GM12878 (cell line): ENCODE measurements around the gene WBP11. TPM values are rescaled to one million over a fixed set of nuclear protein-coding genes. Genes with fewer than 3 reads are reported as not detected.

Experiments
- ATAC-seq: fragments of 200-7000 bp; cut with Tn5 transposase; 3 replicates; pipeline ENCODE4 v1.9.1; 2020; ENCODE audit warnings: mild to moderate bottlenecking, moderate library complexity
- BruUV-seq: library from RNA; stranded (reverse); fragments of 400-500 nt; replicated peaks from 2 replicates; lab custom pipeline; 2021; lab: Mats Ljungman, UMichigan
- CTCF ChIA-PET: fragments of 300-600 bp; sonication (Branson Sonifier 250); formaldehyde crosslinking; extraction: SDS; loops from one replicate; lab custom pipeline; 2021; ENCODE audit warnings: inconsistent platforms; lab: Yijun Ruan, JAX
- POLR2A ChIA-PET: fragments of 350-600 bp; formaldehyde crosslinking; extraction: SDS; loops from one replicate; lab custom pipeline; 2021; ENCODE audit warnings: inconsistent platforms; lab: Charles Lee
- RAD21 ChIA-PET: fragments of 300-600 bp; sonication (Branson Sonifier 250); formaldehyde crosslinking; loops from one replicate; lab custom pipeline; 2023; ENCODE audit warnings: antibody characterized with exemption; ENCODE audit not compliant: unreplicated experiment; lab: Charles Lee
- SMC1A ChIA-PET: fragments of 300-600 bp; sonication (Branson Sonifier 250); formaldehyde crosslinking; loops from one replicate; lab custom pipeline; 2023; ENCODE audit not compliant: unreplicated experiment, uncharacterized antibody; lab: Charles Lee
- DNase-seq: peaks from one replicate; pipeline ENCODE4 v3.0.0-alpha.2; 2011; ENCODE audit warnings: low read depth, low spot score
- FAIRE-seq: peaks from 3 replicates; lab custom pipeline; 2011; peaks lifted over from hg19 to GRCh38; lab: Jason Lieb, UNC
- H2AFZ ChIP-seq: 2 replicates; pipeline ENCODE4 v1.6.0; 2011; ENCODE audit warnings: low read depth, low read length, control low read depth; ENCODE audit not compliant: control insufficient read depth
- H3K27ac ChIP-seq: 2 replicates; pipeline ENCODE4 v1.5.1; 2011; ENCODE audit warnings: control low read depth; ENCODE audit not compliant: control insufficient read depth, insufficient read depth
- H3K27me3 ChIP-seq, 2 experiments: replicated peaks in 1 of 2; 2 replicates each; pipeline versions ENCODE4 v1.6.0 to v1.6.1; 2011; ENCODE audit warnings: low read length in 1 of 2; ENCODE audit not compliant: control insufficient read depth in 2 of 2, insufficient read depth in 2 of 2
- H3K36me3 ChIP-seq, 2 experiments: 2 replicates each; pipeline ENCODE4 v1.5.1; 2011; ENCODE audit warnings: low read length in 1 of 2; ENCODE audit not compliant: control insufficient read depth in 2 of 2, insufficient read depth in 2 of 2
- H3K4me1 ChIP-seq: 2 replicates; pipeline ENCODE4 v1.6.1; 2011; ENCODE audit warnings: mild to moderate bottlenecking, low read length, moderate library complexity, mixed read lengths; ENCODE audit not compliant: control insufficient read depth, insufficient read depth
- H3K4me2 ChIP-seq: 2 replicates; pipeline ENCODE4 v1.6.0; 2011; ENCODE audit warnings: control low read depth; ENCODE audit not compliant: control insufficient read depth, insufficient read depth
- H3K4me3 ChIP-seq: fragments of 200-600 bp; sonication (generic); 2 replicates; pipeline ENCODE4 v1.5.1; 2016
- H3K79me2 ChIP-seq: 2 replicates; pipeline ENCODE4 v1.6.0; 2011; ENCODE audit warnings: low read length; ENCODE audit not compliant: control insufficient read depth, insufficient read depth
- H3K9ac ChIP-seq: 2 replicates; pipeline ENCODE4 v1.8.0; 2011; ENCODE audit warnings: low read length, control low read depth, mixed read lengths; ENCODE audit not compliant: control insufficient read depth, insufficient read depth
- H3K9me3 ChIP-seq: replicated peaks from 3 replicates; pipeline ENCODE4 v1.5.1; 2011; ENCODE audit warnings: mild to moderate bottlenecking, low read length; ENCODE audit not compliant: control insufficient read depth, insufficient read depth
- H4K20me1 ChIP-seq: 2 replicates; pipeline ENCODE4 v1.6.0; 2011; ENCODE audit not compliant: control insufficient read depth, insufficient read depth
- BCL11A ChIP-seq: IDR thresholded peaks from 2 replicates; pipeline ENCODE4 v1.6.1; 2011; ENCODE audit warnings: low read depth, low read length
- EGR1 ChIP-seq, 2 experiments: IDR thresholded peaks; 1 replicate in 1 of 2; 2 replicates in 1 of 2; pipeline ENCODE4 v1.6.1; 2011 to 2012; ENCODE audit warnings: low read depth in 2 of 2, low read length in 2 of 2, borderline replicate concordance in 1 of 2, mild to moderate bottlenecking in 1 of 2, moderate library complexity in 1 of 2
- FOS ChIP-seq: IDR thresholded peaks from 3 replicates; pipeline ENCODE4 v1.6.1; 2011; ENCODE audit warnings: borderline replicate concordance; ENCODE audit not compliant: insufficient read length; ENCODE audit errors: extremely low read depth
- KAT2A ChIP-seq: conservative IDR thresholded peaks from 2 replicates; pipeline ENCODE4 v1.6.1; 2011; ENCODE audit warnings: low read depth, low read length; ENCODE audit not compliant: control insufficient read depth
- PML ChIP-seq: IDR thresholded peaks from 2 replicates; pipeline ENCODE4 v1.6.1; 2012; ENCODE audit warnings: low read length, inconsistent platforms
- STAT3 ChIP-seq: IDR thresholded peaks from 2 replicates; pipeline ENCODE4 v1.6.1; 2011; ENCODE audit warnings: low read depth, low read length, improper control_type of control experiment
- ZBTB40 ChIP-seq: fragments of 450-650 bp; IDR thresholded peaks from 2 replicates; pipeline ENCODE4 v1.6.1; 2016; ENCODE audit warnings: mild to moderate bottlenecking, moderate library complexity, borderline replicate concordance
- WGBS: methylation state at CpG from one replicate; pipeline ENCODE4 v1.1.6; 2016; ENCODE audit warnings: low lambda C conversion rate; ENCODE audit not compliant: insufficient replicate concordance, insufficient coverage; ENCODE audit errors: missing lambda C conversion rate; 5-methylcytosine and 5-hydroxymethylcytosine counted together
- in situ Hi-C: fragments of 300-500 bp; cut with MboI; formaldehyde crosslinking; loops from 9 replicates; pipeline ENCODE4 v1.14.3; 2018; ENCODE audit warnings: mixed read lengths
- intact Hi-C: fragments of 100-400 bp; cut with micrococcal nuclease; formaldehyde crosslinking; loops from one replicate; pipeline ENCODE4 v1.14.2; 2022; ENCODE audit not compliant: unreplicated experiment
- polyA plus RNA-seq, 11 experiments: library from polyadenylated mRNA; depleted of rRNA in 4 of 11; unstranded in 6 of 11; stranded (reverse) in 5 of 11; fragments of >200 nt; fragmentation: Nextera tagmentation in 4 of 11; fragmentation: Illumina TruSeq in 1 of 11; extraction: Ambion mirVana in 4 of 11; extraction: Trizol in 1 of 11; gene quantifications; 1 replicate in 1 of 11; 2 replicates in 10 of 11; pipeline versions ENCODE4 v1.2.1 to v1.2.3, GENCODE V29; 2011 to 2016; ENCODE audit warnings: inconsistent platforms in 2 of 11, missing spikeins in 2 of 11, low read depth in 1 of 11
- total RNA-seq, 4 experiments: library from RNA; depleted of rRNA in 3 of 4; stranded (reverse); fragments of >200 nt in 3 of 4; fragmentation: Illumina TruSeq in 1 of 4; extraction: Trizol in 1 of 4; gene quantifications; 2 replicates each; pipeline versions ENCODE4 v1.2.1 to v1.2.3, GENCODE V29; 2013 to 2021
- TF ChIP-seq, protein P1 (sequence below): fragments of 450-650 bp; formaldehyde crosslinking; IDR thresholded peaks from 2 replicates; pipeline ENCODE4 v1.4.0; 2022; ENCODE audit warnings: mild to moderate bottlenecking, moderate library complexity

Gene WBP11
- total and polyA plus RNA-seq, 10 of the 15 experiments (the other 5 are each of a cell fraction or from before 2014, with no cell fraction given) = 11.5 to 107 (median 29.1) TPM

- no TSS peak for BruUV-seq
- Histone ChIP-seq H3K79me2 (no peaks in the 10 kb centered on the region), H3K36me3 (no peaks in the 10 kb centered on the region), H3K27ac (no peak overlapping the region), H4K20me1 (no peaks in the 10 kb centered on the region), H2AFZ (no peak overlapping the region), H3K9ac (no peak overlapping the region), H3K4me1 (no peaks in the 10 kb centered on the region), H3K9me3 (no peaks in the 10 kb centered on the region), H3K4me3 (no peak overlapping the region), H3K4me2 (no peak overlapping the region), H3K27me3 (no peaks in the 10 kb centered on the region)
- ChIA-PET SMC1A (interaction anchor here (0.7 to 3.4 kb wide), 10 partner anchors 8 to 544 kb away, joined by 3 to 17 read pairs (median 6); partner anchors contain the start of genes C12orf60 and WBP11), RAD21 (interaction anchor here (0.9 to 2.3 kb wide), 4 partner anchors 10 to 58 kb away, joined by 3 to 11 read pairs (median 4); partner anchors contain the start of genes C12orf60 and WBP11), CTCF (interaction anchor here (0.9 to 2.2 kb wide), 8 partner anchors 8 to 440 kb away, joined by 3 to 19 read pairs (median 4); partner anchors contain the start of genes C12orf60 and RERG), POLR2A (interaction anchor here (1.0 to 1.9 kb wide), 4 partner anchors 8 to 23 kb away, joined by 3 to 4 read pairs (median 4); a partner anchor contains a TSS)
- in situ Hi-C loops (loop anchor here (25.0 kb wide), 2 partner anchors 1106 to 1969 kb away; partner anchors contain the start of genes DDX47 and STRAP), intact Hi-C loops (no loop called here)
- WGBS = 17% methylated on average over 2 of the region's 2 CpGs
- TF ChIP-seq STAT3 = no peak
- TF ChIP-seq EGR1 (IDR thresholded peaks at IDR 0.05; ENCODE audit: borderline replicate concordance in 1 of 2, low read depth in 2 of 2, low read length in 2 of 2) = no peak
- TF ChIP-seq, protein P1, sequence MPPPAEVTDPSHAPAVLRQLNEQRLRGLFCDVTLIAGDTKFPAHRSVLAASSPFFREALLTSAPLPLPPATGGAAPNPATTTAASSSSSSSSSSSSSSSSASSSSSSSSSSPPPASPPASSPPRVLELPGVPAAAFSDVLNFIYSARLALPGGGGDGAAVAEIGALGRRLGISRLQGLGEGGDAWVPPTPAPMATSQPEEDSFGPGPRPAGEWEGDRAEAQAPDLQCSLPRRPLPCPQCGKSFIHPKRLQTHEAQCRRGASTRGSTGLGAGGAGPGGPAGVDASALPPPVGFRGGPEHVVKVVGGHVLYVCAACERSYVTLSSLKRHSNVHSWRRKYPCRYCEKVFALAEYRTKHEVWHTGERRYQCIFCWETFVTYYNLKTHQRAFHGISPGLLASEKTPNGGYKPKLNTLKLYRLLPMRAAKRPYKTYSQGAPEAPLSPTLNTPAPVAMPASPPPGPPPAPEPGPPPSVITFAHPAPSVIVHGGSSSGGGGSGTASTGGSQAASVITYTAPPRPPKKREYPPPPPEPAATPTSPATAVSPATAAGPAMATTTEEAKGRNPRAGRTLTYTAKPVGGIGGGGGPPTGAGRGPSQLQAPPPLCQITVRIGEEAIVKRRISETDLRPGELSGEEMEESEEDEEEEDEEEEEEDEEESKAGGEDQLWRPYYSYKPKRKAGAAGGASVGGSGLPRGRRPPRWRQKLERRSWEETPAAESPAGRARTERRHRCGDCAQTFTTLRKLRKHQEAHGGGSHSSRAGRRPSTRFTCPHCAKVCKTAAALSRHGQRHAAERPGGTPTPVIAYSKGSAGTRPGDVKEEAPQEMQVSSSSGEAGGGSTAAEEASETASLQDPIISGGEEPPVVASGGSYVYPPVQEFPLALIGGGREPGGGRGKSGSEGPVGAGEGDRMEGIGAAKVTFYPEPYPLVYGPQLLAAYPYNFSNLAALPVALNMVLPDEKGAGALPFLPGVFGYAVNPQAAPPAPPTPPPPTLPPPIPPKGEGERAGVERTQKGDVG (CRISPR knock-in tag) = no peak
- no peak for TF ChIP-seq ZBTB40
- TF ChIP-seq PML = no peak
- no peak for TF ChIP-seq FOS
- no peak for TF ChIP-seq BCL11A
- no peak for TF ChIP-seq KAT2A
- no peak for FAIRE-seq
- no peak for ATAC-seq
- no peak for DNase-seq
Measured at GRCh38 chr12:14781563-14781962, 21.7 kb downstream of the WBP11 start.
